OCI-LY3 (cell line): Measurements from ENCODE around the gene TUBA3D.
"Not testable (repeated sequence)": the region's sequence is repeated elsewhere in the genome, so short reads cannot be mapped to it uniquely, and the experiment has no call there.

Experiments
- H2AFZ ChIP-seq: fragments of 200-600, 300-600 bp; shearing (Covaris generic); 2 replicates; pipeline ENCODE4 v1.6.0; 2014; ENCODE audit warnings: antibody characterized with exemption, low read depth, low read length
- H3K27ac ChIP-seq: fragments of 200-600, 300-600 bp; sonication (generic); 2 replicates; pipeline ENCODE4 v1.5.1; 2014; ENCODE audit warnings: mild to moderate bottlenecking, low read length, moderate library complexity, mixed read lengths
- H3K27me3 ChIP-seq: fragments of 200-600, 300-600 bp; sonication (generic); 2 replicates; pipeline ENCODE4 v1.6.1; 2014; ENCODE audit warnings: low read depth, low read length, mixed read lengths
- H3K36me3 ChIP-seq: fragments of 200-600, 300-600 bp; sonication (generic); replicated peaks from 2 replicates; pipeline ENCODE3; 2014; ENCODE audit warnings: low read depth, low read length, mixed read lengths
- H3K4me1 ChIP-seq: fragments of 300-600, 200-600 bp; sonication (generic); 2 replicates; pipeline ENCODE4 v1.6.1; 2014; ENCODE audit warnings: low read length, mixed read lengths
- H3K4me2 ChIP-seq: fragments of 200-600, 300-600 bp; sonication (generic); 2 replicates; pipeline ENCODE4 v1.6.1; 2014; ENCODE audit warnings: low read length, mixed read lengths
- H3K4me3 ChIP-seq: fragments of 300-600, 200-600 bp; sonication (generic); 2 replicates; pipeline ENCODE4 v1.5.1; 2014; ENCODE audit warnings: antibody characterized with exemption, mild to moderate bottlenecking, low read length, moderate library complexity
- H3K79me2 ChIP-seq: fragments of 300-600, 200-600 bp; shearing (Covaris generic); 2 replicates; pipeline ENCODE4 v1.6.1; 2014; ENCODE audit warnings: mild to moderate bottlenecking, low read length, mixed read lengths
- H3K9ac ChIP-seq: fragments of 300-600, 200-600 bp; shearing (Covaris generic); 2 replicates; pipeline ENCODE4 v1.6.0; 2014; ENCODE audit warnings: mild to moderate bottlenecking, low read length, moderate library complexity
- H3K9me3 ChIP-seq: fragments of 200-600, 300-600 bp; shearing (Covaris generic); 2 replicates; pipeline ENCODE4 v1.6.1; 2014; ENCODE audit warnings: low read length, mixed read lengths; ENCODE audit not compliant: insufficient read depth
- H4K20me1 ChIP-seq: fragments of 200-600, 300-600 bp; sonication (generic); 2 replicates; pipeline ENCODE4 v1.6.1; 2016; ENCODE audit warnings: low read length, mixed read lengths; ENCODE audit not compliant: insufficient read depth
- EZH2phosphoT487 ChIP-seq: fragments of 200-600 bp; shearing (Covaris generic); IDR thresholded peaks from 2 replicates; pipeline ENCODE4 v1.6.1; 2018; ENCODE audit warnings: antibody characterized with exemption, mixed run types, low read depth
- TF ChIP-seq, protein P1 (sequence below): fragments of 200-600, 300-600 bp; sonication (generic); IDR thresholded peaks from 2 replicates; pipeline ENCODE4 v1.5.1; 2014; ENCODE audit warnings: antibody characterized with exemption, low read length, low read depth

TUBA3D gene

DNA sequence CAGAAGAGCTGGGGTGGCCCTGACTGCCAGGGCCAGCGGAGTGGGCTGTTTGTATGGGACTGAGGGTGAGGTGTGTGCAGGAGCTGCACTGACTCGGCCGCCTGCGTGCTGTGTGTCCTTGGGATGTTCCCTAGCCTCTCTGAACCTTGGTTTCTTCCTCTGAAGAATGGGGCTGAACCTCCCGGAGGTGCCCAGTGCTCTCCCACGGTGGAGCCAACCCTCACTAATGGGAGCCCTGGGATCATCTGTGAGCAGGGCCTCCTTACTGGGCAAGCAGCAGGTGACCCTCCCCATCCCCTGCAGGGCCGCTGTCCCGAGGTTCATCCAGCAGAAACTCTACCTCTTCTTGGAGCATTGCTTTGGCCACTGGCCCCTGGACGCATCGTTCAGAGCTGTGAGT is 40.1 kb downstream of the TUBA3D start:
- no peaks in the 10 kb centered on the region for H3K36me3 ChIP-seq
- H3K79me2 ChIP-seq: no peaks in the 10 kb centered on the region

DNA sequence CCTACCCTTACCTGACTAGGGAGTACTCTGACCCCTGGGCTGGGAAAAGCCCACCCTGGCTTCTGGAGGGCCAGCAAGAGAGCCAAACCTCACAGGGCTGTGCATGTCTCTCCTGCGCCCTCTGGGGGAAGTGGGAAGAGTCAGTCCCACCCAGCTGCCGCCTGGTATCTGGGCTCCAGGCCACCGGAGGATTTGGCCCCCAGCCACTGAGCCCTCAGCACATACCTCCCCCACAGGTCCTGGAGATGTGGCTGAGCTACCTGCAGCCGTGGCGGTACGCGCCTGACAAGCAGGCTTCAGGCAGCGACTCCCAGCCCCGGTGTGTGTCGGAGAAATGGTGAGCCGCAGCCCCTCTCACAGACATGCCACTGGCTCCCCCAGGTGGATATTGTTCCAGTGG is 40.7 kb downstream of the TUBA3D start:
- H3K9me3 ChIP-seq, H4K20me1 ChIP-seq, H3K36me3 ChIP-seq, H3K79me2 ChIP-seq, H3K27ac ChIP-seq, H3K4me1 ChIP-seq, H3K27me3 ChIP-seq, H2AFZ ChIP-seq, H3K4me3 ChIP-seq, H3K9ac ChIP-seq, H3K4me2 ChIP-seq: not testable (repeated sequence)
- TF ChIP-seq, protein P1, sequence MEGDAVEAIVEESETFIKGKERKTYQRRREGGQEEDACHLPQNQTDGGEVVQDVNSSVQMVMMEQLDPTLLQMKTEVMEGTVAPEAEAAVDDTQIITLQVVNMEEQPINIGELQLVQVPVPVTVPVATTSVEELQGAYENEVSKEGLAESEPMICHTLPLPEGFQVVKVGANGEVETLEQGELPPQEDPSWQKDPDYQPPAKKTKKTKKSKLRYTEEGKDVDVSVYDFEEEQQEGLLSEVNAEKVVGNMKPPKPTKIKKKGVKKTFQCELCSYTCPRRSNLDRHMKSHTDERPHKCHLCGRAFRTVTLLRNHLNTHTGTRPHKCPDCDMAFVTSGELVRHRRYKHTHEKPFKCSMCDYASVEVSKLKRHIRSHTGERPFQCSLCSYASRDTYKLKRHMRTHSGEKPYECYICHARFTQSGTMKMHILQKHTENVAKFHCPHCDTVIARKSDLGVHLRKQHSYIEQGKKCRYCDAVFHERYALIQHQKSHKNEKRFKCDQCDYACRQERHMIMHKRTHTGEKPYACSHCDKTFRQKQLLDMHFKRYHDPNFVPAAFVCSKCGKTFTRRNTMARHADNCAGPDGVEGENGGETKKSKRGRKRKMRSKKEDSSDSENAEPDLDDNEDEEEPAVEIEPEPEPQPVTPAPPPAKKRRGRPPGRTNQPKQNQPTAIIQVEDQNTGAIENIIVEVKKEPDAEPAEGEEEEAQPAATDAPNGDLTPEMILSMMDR: peak; percentile 35

More for the DNA sequence above, 40.1 kb downstream of the TUBA3D start:
- H4K20me1 ChIP-seq: no peaks in the 10 kb centered on the region
- no peaks in the 10 kb centered on the region for H3K27me3 ChIP-seq
- TF ChIP-seq, protein P1: no peak
- no peak for TF ChIP-seq EZH2phosphoT487
- no peak overlapping the region for H3K4me3 ChIP-seq
- H2AFZ ChIP-seq: no peak overlapping the region
- no peak overlapping the region for H3K4me2 ChIP-seq
- H3K27ac ChIP-seq: no peak overlapping the region
- H3K4me1 ChIP-seq: peaks cover 10% of the 10 kb centered on the region
- no peaks in the 10 kb centered on the region for H3K9me3 ChIP-seq
- H3K9ac ChIP-seq: no peak overlapping the region

DNA sequence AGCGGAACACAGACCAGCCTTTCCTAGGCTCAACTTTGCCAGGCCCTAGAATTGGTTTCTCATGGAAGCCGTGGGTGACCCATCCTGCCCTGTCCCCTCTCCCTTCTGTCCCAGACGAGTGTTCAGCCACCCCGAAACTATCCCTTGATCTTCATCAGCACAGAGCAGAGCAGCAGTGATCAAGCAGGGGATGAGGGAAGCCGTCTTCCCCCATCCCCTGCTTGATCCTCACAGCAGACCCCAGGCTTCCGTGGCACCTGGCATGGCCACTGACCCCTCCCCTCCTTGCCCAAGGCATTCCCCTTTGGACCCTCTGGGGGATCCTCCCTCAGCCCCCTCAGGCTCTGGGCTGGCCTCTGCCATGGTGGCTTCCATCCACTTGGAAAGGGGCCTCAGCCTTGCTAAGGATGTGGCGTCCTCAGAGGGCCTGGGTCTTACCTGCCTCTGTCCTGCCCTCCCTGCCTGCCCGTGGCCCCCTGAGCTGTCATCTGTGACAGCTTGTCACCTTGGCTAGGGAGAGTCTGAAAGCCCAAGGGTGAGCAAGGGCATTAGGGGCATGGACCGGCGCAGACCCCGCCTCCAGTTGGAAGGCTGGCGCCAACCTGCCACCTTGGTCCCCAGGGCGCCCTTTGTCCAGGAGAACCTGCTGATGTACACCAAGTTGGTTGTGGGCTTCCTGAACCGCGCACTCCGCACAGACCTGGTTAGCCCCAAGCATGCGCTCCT is 41.4 kb downstream of the TUBA3D start:
- Histone ChIP-seq H3K9ac (no peak overlapping the region), H3K4me2 (no peak overlapping the region), H3K79me2 (no peaks in the 10 kb centered on the region), H3K4me3 (no peak overlapping the region), H3K27ac (no peak overlapping the region), H3K9me3 (no peaks in the 10 kb centered on the region), H3K27me3 (no peaks in the 10 kb centered on the region), H4K20me1 (no peaks in the 10 kb centered on the region), H2AFZ (no peak overlapping the region), H3K36me3 (no peaks in the 10 kb centered on the region), H3K4me1 (peaks cover 10% of the 10 kb centered on the region)
- TF ChIP-seq EZH2phosphoT487: no peak
- TF ChIP-seq, protein P1: no peak

DNA sequence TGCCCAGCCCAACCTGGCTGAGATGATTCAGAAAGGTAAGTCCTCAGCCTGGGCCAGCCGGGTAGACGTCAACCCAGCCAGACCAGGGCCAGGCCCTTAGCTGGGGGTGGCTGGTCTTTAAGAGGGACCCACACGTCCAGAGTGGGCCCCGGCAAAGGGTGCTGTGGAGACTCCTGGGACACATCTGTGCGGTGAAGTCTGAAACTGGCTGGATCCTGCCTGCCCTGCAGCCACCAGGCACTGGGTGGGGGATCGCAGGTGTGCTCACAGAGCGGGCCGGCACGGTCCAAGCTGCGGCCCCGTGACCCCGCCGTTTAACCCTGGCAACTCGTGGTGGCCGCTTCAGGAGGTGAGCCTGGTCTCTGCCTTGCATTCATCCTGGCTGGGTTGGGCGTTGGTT is 41.9 kb downstream of the TUBA3D start:
- H3K36me3 ChIP-seq, H4K20me1 ChIP-seq, H3K4me2 ChIP-seq: not testable (repeated sequence)

DNA sequence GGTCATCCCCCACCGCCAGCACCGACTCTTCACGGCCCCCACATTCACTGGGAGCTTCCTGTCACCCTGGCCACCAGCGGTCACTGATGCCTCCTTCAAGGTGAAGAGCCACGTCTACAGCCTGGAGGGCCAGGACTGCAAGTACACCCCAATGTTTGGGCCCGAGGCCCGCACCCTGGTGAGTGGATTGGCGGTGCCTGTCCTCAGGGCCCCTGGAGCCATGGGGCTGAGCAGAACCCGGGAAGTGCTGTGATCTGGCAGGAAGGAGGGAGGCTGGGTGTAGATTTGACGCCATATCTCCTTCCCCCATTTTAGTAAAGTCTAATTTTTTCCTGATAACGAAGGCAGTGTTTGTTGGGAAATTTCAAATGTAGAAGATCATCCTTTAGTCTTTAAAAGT is 42.6 kb downstream of the TUBA3D start:
- not testable (repeated sequence) for H3K27me3 ChIP-seq, H3K4me1 ChIP-seq, H3K4me3 ChIP-seq, H4K20me1 ChIP-seq, H3K4me2 ChIP-seq, H3K9me3 ChIP-seq, H3K79me2 ChIP-seq, H2AFZ ChIP-seq, H3K27ac ChIP-seq, H3K9ac ChIP-seq, H3K36me3 ChIP-seq

More for the DNA sequence above, 41.9 kb downstream of the TUBA3D start:
- not testable (repeated sequence) for H3K79me2 ChIP-seq, H3K4me3 ChIP-seq, H3K4me1 ChIP-seq, H3K9ac ChIP-seq, H2AFZ ChIP-seq, H3K9me3 ChIP-seq, H3K27me3 ChIP-seq, H3K27ac ChIP-seq
